Measurements from ENCODE around the gene BBOX1.

The BBOX1 gene

GRCh38 chr11:27025957-27026733, 14.5 kb upstream of the BBOX1 start:
- no peak for DNase-seq

GRCh38 chr11:27028561-27028965, 12.1 kb upstream of the BBOX1 start:
- DNase-seq, result no peak

- no peak for DNase-seq
Measured at GRCh38 chr11:27029966-27030365, 10.6 kb upstream of the BBOX1 start.

- DNase-seq, result no peak
Measured at GRCh38 chr11:27031754-27032153, 8.9 kb upstream of the BBOX1 start.

GRCh38 chr11:27039873-27040272, 742 bp upstream of the BBOX1 start:
- DNase-seq, result no peak

- DNase-seq, result peak; percentile 7
Measured at GRCh38 chr11:27041141-27041899, 705 bp downstream of the BBOX1 start.

- DNase-seq, result no peak
Measured at GRCh38 chr11:27046956-27047355, 6.3 kb downstream of the BBOX1 start.

- no peak for DNase-seq
Measured at GRCh38 chr11:27052668-27053067, 12.1 kb downstream of the BBOX1 start.

GRCh38 chr11:27055065-27055682, 14.6 kb downstream of the BBOX1 start:
- no peak for DNase-seq

- DNase-seq, result no peak
Measured at GRCh38 chr11:27057091-27057780, 16.6 kb downstream of the BBOX1 start.

- no peak for DNase-seq
Measured at GRCh38 chr11:27058456-27058855, 17.8 kb downstream of the BBOX1 start.

GRCh38 chr11:27059431-27059830, 18.8 kb downstream of the BBOX1 start:
- no peak for DNase-seq

- no peak for DNase-seq
Measured at GRCh38 chr11:27060816-27061460, 20.3 kb downstream of the BBOX1 start.

- no peak for DNase-seq
Measured at GRCh38 chr11:27061461-27061821, 20.8 kb downstream of the BBOX1 start.

GRCh38 chr11:27064086-27064485, 23.5 kb downstream of the BBOX1 start:
- no peak for DNase-seq

GRCh38 chr11:27075192-27075591, 34.6 kb downstream of the BBOX1 start:
- DNase-seq, result no peak

- DNase-seq, result no peak
Measured at GRCh38 chr11:27075655-27076054, 35.0 kb downstream of the BBOX1 start.

- DNase-seq, result no peak
Measured at GRCh38 chr11:27076121-27076589, 35.5 kb downstream of the BBOX1 start.

GRCh38 chr11:27081056-27081455, 40.4 kb downstream of the BBOX1 start:
- DNase-seq, result no peak

GRCh38 chr11:27083241-27083640, 42.6 kb downstream of the BBOX1 start:
- DNase-seq, result no peak

GRCh38 chr11:27083782-27084181, 43.2 kb downstream of the BBOX1 start:
- DNase-seq, result no peak

GRCh38 chr11:27084518-27084917, 43.9 kb downstream of the BBOX1 start:
- DNase-seq, result no peak

- DNase-seq, result no peak
Measured at GRCh38 chr11:27085111-27085510, 44.5 kb downstream of the BBOX1 start.

Data from GF-D8 (cell line).